HepG2 (cell line): ENCODE data around the gene TLE1. TPM values are rescaled to one million over a fixed set of nuclear protein-coding genes. Genes with fewer than 3 reads are reported as not detected.

ENCODE experiments used
- CREB1 ChIP-seq, 2 experiments: fragments of 450-650 bp in 1 of 2; IDR thresholded peaks; 2 replicates each; pipeline ENCODE4 v1.6.1; 2016 to 2017; ENCODE audit warnings: control low read depth in 1 of 2, mild to moderate bottlenecking in 1 of 2, missing compliant biosample characterization in 1 of 2, missing genetic modification characterization in 1 of 2
- GFI1 ChIP-seq: sonication (generic); formaldehyde crosslinking; IDR thresholded peaks from 2 replicates; pipeline ENCODE4 v1.5.0; 2020; ENCODE audit warnings: missing genetic modification reagents, mild to moderate bottlenecking, borderline replicate concordance
- KLF6 ChIP-seq: IDR thresholded peaks from 2 replicates; pipeline ENCODE4 v1.8.0; 2016; ENCODE audit warnings: missing biosample characterization, missing genetic modification reagents
- KMT2A ChIP-seq: sonication (generic); formaldehyde crosslinking; IDR thresholded peaks from 2 replicates; pipeline ENCODE4 v1.4.0; 2020; ENCODE audit warnings: missing genetic modification reagents
- MAFF ChIP-seq: IDR thresholded peaks from 2 replicates; pipeline ENCODE4 v1.6.1; 2011; ENCODE audit warnings: low read depth, low read length, improper control_type of control experiment
- MATR3 ChIP-seq: sonication (generic); formaldehyde crosslinking; IDR thresholded peaks from 2 replicates; pipeline ENCODE4 v1.4.0; 2020; ENCODE audit warnings: missing genetic modification reagents
- NR2C2 ChIP-seq: sonication (generic); formaldehyde crosslinking; IDR thresholded peaks from 2 replicates; pipeline ENCODE4 v1.4.0; 2020; ENCODE audit warnings: missing genetic modification reagents, mild to moderate bottlenecking, moderate library complexity, borderline replicate concordance
- TARDBP ChIP-seq: sonication (generic); formaldehyde crosslinking; IDR thresholded peaks from 2 replicates; pipeline ENCODE4 v1.8.0; 2022; ENCODE audit warnings: mild to moderate bottlenecking, missing genetic modification reagents
- TBX2 ChIP-seq: sonication (generic); formaldehyde crosslinking; IDR thresholded peaks from 2 replicates; pipeline ENCODE4 v1.5.0; 2020; ENCODE audit warnings: missing genetic modification reagents, mild to moderate bottlenecking, borderline replicate concordance
- TRIM24 ChIP-seq: sonication (generic); formaldehyde crosslinking; IDR thresholded peaks from 2 replicates; pipeline ENCODE4 v1.8.0; 2022; ENCODE audit warnings: mild to moderate bottlenecking, missing genetic modification reagents
- ZNF143 ChIP-seq: sonication (generic); formaldehyde crosslinking; IDR thresholded peaks from 2 replicates; pipeline ENCODE4 v1.4.0; 2020; ENCODE audit warnings: missing genetic modification reagents
- ZNF331 ChIP-seq: sonication (generic); formaldehyde crosslinking; IDR thresholded peaks from 2 replicates; pipeline ENCODE4 v1.4.0; 2020; ENCODE audit warnings: missing genetic modification reagents
- ZNF713 ChIP-seq: sonication (generic); formaldehyde crosslinking; IDR thresholded peaks from 2 replicates; pipeline ENCODE4 v1.4.0; 2020; ENCODE audit warnings: mild to moderate bottlenecking, missing genetic modification reagents
- ZNF878 ChIP-seq: sonication (generic); formaldehyde crosslinking; IDR thresholded peaks from 2 replicates; pipeline ENCODE4 v1.8.1; 2023; ENCODE audit warnings: mild to moderate bottlenecking, missing genetic modification reagents, moderate library complexity
- polyA plus RNA-seq, 8 experiments: library from polyadenylated mRNA; depleted of rRNA in 3 of 8; stranded (reverse) in 7 of 8; unstranded in 1 of 8; fragments of >200 nt; fragmentation: Illumina TruSeq in 4 of 8; extraction: Trizol in 4 of 8; gene quantifications; 2 replicates each; pipeline versions ENCODE4 v1.2.1 to v1.2.3, GENCODE V29; 2011 to 2016; ENCODE audit warnings: low read depth in 4 of 8, missing spikeins in 1 of 8, mixed read lengths in 1 of 8; ENCODE audit not compliant: insufficient read depth in 1 of 8
- total RNA-seq, 5 experiments: library from RNA; depleted of rRNA; stranded (reverse); fragments of >200 nt; fragmentation: Illumina TruSeq; extraction: Trizol; gene quantifications; 2 replicates each; pipeline ENCODE4 v1.2.3, GENCODE V29; 2016; ENCODE audit warnings: low read depth in 1 of 5
- TF ChIP-seq, protein P1 (sequence below): sonication (generic); formaldehyde crosslinking; IDR thresholded peaks from 2 replicates; pipeline ENCODE4 v1.4.0; 2020; ENCODE audit warnings: missing genetic modification reagents
- TF ChIP-seq, protein P2 (sequence below): sonication (generic); formaldehyde crosslinking; IDR thresholded peaks from 2 replicates; pipeline ENCODE4; 2020; ENCODE audit warnings: missing genetic modification reagents, mild to moderate bottlenecking, borderline replicate concordance
- TF ChIP-seq, protein P3 (sequence below): fragments of 450-650 bp; IDR thresholded peaks from 2 replicates; pipeline ENCODE4 v1.6.1; 2017
- TF ChIP-seq, protein P4 (sequence below), 2 experiments: sonication (generic) in 1 of 2; formaldehyde crosslinking in 1 of 2; IDR thresholded peaks; 2 replicates each; pipeline versions ENCODE4 v1.4.0 to v1.6.1; 2018 to 2020; ENCODE audit warnings: missing genetic modification reagents in 2 of 2, borderline replicate concordance in 1 of 2, low read depth in 1 of 2, mild to moderate bottlenecking in 1 of 2, missing biosample characterization in 1 of 2
- TF ChIP-seq, protein P5 (sequence below): sonication (generic); formaldehyde crosslinking; IDR thresholded peaks from 2 replicates; pipeline ENCODE4 v1.5.0; 2020; ENCODE audit warnings: mild to moderate bottlenecking, missing genetic modification reagents, borderline replicate concordance

The TLE1 gene
- total and polyA plus RNA-seq, 2 of the 13 experiments (the other 11 are each of a cell fraction or from before 2014, with no cell fraction given), result 35.9 to 109 TPM

DNA sequence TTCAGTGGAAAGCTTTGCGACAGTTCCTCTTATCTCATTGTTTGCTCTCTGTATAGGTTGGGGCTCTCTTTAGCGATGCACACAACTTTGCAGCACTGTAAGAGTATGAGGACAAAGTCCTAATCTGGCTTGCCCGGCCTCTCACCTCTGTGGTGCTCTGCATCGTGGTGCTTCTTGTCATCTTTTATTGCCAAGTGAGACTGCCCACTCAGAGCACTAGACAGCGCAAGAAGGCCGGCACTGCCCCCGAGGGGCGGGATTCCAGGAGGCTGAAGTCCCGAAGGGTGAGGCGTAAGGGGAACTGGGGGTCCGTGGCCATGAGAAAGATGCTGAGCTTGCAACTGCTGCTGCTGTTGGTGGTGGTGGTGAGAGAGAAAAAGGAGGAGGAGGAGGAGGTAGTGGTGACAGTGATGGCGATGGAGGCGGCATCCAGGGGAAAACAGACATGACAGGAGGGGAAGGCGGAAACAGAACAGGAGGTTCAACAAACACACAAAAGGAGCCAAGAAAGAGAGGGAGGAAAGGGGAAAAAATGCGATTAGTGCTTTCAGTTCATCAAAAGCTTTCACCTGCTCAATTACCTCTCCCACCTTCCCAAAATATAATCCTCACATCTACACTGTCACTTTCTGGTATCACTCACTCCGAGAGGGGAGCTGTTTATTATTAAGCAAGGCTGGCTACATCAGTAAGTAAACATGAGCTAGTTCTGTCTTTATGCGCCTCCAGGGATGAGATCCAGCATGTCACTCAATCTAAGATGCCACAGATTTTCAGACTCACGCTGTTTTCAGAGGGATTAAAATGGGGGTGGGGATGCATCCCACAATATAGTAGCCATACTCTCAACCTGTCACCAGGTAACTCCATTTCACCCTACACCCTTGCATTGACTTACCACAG lies 55.1 kb downstream of the TLE1 start (continued):
- TF ChIP-seq, protein P1, sequence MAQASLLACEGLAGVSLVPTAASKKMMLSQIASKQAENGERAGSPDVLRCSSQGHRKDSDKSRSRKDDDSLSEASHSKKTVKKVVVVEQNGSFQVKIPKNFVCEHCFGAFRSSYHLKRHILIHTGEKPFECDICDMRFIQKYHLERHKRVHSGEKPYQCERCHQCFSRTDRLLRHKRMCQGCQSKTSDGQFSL (CRISPR knock-in tag), result no peak
- TF ChIP-seq TRIM24 (no peak), TBX2 (CRISPR knock-in tag) (peak; percentile 63; the same call in 1 of the 2 replicates), MAFF (peak; percentile 72), TARDBP (CRISPR knock-in tag) (peak; percentile 18; the same call in 1 of the 2 replicates), GFI1 (CRISPR knock-in tag) (peak; percentile 37), ZNF713 (CRISPR knock-in tag) (no peak), CREB1 (IDR thresholded peaks at IDR 0.05) (no peak), CREB1 (CRISPR knock-in tag; IDR thresholded peaks at IDR 0.05) (peak; percentile 21; the same call in 1 of the 2 replicates), ZNF143 (CRISPR knock-in tag) (no peak), ZNF878 (CRISPR knock-in tag) (no peak), KLF6 (CRISPR knock-in tag) (no peak), NR2C2 (peak; percentile 47; the same call in 1 of the 2 replicates), KMT2A (CRISPR knock-in tag) (peak; percentile 62; the same call in 1 of the 2 replicates), ZNF331 (CRISPR knock-in tag) (peak; percentile 57; the same call in 1 of the 2 replicates), MATR3 (CRISPR knock-in tag) (no peak)
- TF ChIP-seq, protein P2, sequence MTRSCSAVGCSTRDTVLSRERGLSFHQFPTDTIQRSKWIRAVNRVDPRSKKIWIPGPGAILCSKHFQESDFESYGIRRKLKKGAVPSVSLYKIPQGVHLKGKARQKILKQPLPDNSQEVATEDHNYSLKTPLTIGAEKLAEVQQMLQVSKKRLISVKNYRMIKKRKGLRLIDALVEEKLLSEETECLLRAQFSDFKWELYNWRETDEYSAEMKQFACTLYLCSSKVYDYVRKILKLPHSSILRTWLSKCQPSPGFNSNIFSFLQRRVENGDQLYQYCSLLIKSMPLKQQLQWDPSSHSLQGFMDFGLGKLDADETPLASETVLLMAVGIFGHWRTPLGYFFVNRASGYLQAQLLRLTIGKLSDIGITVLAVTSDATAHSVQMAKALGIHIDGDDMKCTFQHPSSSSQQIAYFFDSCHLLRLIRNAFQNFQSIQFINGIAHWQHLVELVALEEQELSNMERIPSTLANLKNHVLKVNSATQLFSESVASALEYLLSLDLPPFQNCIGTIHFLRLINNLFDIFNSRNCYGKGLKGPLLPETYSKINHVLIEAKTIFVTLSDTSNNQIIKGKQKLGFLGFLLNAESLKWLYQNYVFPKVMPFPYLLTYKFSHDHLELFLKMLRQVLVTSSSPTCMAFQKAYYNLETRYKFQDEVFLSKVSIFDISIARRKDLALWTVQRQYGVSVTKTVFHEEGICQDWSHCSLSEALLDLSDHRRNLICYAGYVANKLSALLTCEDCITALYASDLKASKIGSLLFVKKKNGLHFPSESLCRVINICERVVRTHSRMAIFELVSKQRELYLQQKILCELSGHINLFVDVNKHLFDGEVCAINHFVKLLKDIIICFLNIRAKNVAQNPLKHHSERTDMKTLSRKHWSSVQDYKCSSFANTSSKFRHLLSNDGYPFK (CRISPR knock-in tag), result no peak
- TF ChIP-seq, protein P3, sequence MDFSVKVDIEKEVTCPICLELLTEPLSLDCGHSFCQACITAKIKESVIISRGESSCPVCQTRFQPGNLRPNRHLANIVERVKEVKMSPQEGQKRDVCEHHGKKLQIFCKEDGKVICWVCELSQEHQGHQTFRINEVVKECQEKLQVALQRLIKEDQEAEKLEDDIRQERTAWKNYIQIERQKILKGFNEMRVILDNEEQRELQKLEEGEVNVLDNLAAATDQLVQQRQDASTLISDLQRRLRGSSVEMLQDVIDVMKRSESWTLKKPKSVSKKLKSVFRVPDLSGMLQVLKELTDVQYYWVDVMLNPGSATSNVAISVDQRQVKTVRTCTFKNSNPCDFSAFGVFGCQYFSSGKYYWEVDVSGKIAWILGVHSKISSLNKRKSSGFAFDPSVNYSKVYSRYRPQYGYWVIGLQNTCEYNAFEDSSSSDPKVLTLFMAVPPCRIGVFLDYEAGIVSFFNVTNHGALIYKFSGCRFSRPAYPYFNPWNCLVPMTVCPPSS, result no peak
- TF ChIP-seq, protein P4, sequence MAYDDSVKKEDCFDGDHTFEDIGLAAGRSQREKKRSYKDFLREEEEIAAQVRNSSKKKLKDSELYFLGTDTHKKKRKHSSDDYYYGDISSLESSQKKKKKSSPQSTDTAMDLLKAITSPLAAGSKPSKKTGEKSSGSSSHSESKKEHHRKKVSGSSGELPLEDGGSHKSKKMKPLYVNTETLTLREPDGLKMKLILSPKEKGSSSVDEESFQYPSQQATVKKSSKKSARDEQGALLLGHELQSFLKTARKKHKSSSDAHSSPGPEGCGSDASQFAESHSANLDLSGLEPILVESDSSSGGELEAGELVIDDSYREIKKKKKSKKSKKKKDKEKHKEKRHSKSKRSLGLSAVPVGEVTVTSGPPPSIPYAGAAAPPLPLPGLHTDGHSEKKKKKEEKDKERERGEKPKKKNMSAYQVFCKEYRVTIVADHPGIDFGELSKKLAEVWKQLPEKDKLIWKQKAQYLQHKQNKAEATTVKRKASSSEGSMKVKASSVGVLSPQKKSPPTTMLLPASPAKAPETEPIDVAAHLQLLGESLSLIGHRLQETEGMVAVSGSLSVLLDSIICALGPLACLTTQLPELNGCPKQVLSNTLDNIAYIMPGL (CRISPR knock-in tag; IDR thresholded peaks at IDR 0.05; ENCODE audit: borderline replicate concordance in 1 of 2, low read depth in 1 of 2), result peak; percentile 33; a peak in 1 of 4 replicates
- TF ChIP-seq, protein P5, sequence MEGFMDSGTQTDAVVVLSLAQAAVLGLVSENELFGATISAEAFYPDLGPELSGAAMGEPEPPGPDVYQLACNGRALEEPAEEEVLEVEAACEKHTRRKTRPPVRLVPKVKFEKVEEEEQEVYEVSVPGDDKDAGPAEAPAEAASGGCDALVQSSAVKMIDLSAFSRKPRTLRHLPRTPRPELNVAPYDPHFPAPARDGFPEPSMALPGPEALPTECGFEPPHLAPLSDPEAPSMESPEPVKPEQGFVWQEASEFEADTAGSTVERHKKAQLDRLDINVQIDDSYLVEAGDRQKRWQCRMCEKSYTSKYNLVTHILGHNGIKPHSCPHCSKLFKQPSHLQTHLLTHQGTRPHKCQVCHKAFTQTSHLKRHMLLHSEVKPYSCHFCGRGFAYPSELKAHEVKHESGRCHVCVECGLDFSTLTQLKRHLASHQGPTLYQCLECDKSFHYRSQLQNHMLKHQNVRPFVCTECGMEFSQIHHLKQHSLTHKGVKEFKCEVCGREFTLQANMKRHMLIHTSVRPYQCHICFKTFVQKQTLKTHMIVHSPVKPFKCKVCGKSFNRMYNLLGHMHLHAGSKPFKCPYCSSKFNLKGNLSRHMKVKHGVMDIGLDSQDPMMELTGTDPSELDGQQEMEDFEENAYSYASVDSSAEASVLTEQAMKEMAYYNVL (CRISPR knock-in tag), result 0 out of 2 replicates have a peak, but pooled peaks have one; percentile 56
